MCF 10A (cell line): ENCODE data around the gene MAP4K5. TPM values are rescaled to one million over a fixed set of nuclear protein-coding genes. Genes with fewer than 3 reads are reported as not detected.

Experiments used
- BruUV-seq: library from RNA; stranded (reverse); fragments of 400-500 nt; replicated peaks from 2 replicates; lab custom pipeline; 2021; lab: Mats Ljungman, UMichigan
- CTCF ChIA-PET: fragments of 300-600 bp; sonication (Branson Sonifier 250); formaldehyde crosslinking; extraction: SDS; loops from one replicate; lab custom pipeline; 2021; ENCODE audit warnings: antibody characterized with exemption, inconsistent platforms; lab: Yijun Ruan, JAX
- POLR2A ChIA-PET: fragments of 300-600, 350-650 bp; sonication (Branson Sonifier 250); formaldehyde crosslinking; extraction: SDS; loops from one replicate; lab custom pipeline; 2020; ENCODE audit warnings: antibody characterized with exemption, inconsistent platforms; lab: Yijun Ruan, JAX
- DNase-seq: peaks from one replicate; pipeline ENCODE4 v3.0.0-alpha.2; 2018; ENCODE audit not compliant: unreplicated experiment
- H3K27ac Mint-ChIP-seq: one replicate; pipeline ENCODE4 v1.8.0; 2022; ENCODE audit warnings: mild to moderate bottlenecking, low read depth, mixed read lengths; ENCODE audit not compliant: unreplicated experiment
- H3K27me3 Mint-ChIP-seq: one replicate; pipeline ENCODE4 v1.8.0; 2022; ENCODE audit warnings: mixed read lengths; ENCODE audit not compliant: insufficient read depth, unreplicated experiment
- H3K36me3 Mint-ChIP-seq: one replicate; pipeline ENCODE4 v1.8.0; 2022; ENCODE audit warnings: mild to moderate bottlenecking, moderate library complexity, mixed read lengths; ENCODE audit not compliant: insufficient read depth, unreplicated experiment
- H3K4me1 Mint-ChIP-seq: one replicate; pipeline ENCODE4 v1.8.0; 2022; ENCODE audit warnings: mixed read lengths; ENCODE audit not compliant: insufficient read depth, unreplicated experiment
- H3K4me3 Mint-ChIP-seq: one replicate; pipeline ENCODE4 v1.8.0; 2022; ENCODE audit warnings: mild to moderate bottlenecking, moderate library complexity, mixed read lengths; ENCODE audit not compliant: unreplicated experiment
- H3K9me3 Mint-ChIP-seq: one replicate; pipeline ENCODE4 v1.8.0; 2022; ENCODE audit warnings: mixed read lengths; ENCODE audit not compliant: unreplicated experiment
- intact Hi-C: fragments of 100-400 bp; cut with micrococcal nuclease; formaldehyde crosslinking; loops from 2 replicates; pipeline ENCODE4 v1.14.1; 2022
- total RNA-seq: library from RNA; stranded (reverse); gene quantifications from 2 replicates; pipeline ENCODE4 v1.2.3, GENCODE V29; 2022
- TF ChIP-seq, protein P1 (sequence below): fragments of 200-600 bp; IDR thresholded peaks from one replicate; pipeline ENCODE4 v1.8.0; 2022; ENCODE audit warnings: antibody characterized with exemption, mild to moderate bottlenecking; ENCODE audit not compliant: unreplicated experiment

The MAP4K5 gene
- total RNA-seq, 1 experiment from 2014 or later: 45.7 TPM

DNA sequence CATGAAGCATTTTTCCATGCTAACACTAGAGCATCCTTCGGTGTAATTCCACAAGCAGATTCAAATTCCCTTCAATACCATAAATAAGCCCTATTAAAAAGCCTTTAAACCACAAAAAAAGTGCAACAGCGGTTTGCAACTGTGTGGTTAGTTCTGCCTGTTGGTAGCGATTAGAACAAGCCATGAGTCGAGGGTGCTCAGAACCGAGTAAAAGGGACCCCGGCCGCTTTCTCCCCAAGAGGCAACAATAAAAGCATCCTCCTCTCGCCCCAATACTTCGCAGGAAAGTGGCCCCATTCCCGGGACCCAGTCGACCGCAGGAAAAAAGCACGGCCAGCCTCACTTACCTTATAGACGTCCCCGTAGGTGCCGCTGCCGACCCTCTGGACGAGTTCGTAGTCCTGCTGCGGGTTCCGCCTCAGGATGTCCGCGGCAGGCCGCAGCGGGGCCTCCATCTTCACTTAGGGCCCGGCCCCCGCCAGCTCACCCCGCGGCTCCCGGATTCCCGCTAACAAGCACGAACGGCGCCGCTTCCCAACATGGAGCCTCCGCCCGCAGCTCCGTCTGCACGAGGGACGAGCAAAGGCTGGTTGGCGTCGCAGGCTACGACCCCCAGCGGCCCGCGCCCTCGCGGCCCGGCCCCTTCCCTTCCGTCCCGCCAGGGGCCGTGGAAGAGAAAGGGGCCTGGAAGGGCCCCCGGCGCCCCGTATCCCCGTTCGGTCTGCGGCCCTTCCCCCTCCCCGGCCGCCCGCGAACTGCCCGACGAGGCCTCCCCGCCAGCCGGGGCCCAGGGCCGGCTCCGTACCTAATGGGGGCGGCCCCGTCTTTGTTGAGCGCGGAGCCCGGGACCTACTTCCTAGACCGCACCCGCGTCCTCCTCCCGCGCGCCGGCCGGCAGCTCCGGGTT, 521 bp downstream of the MAP4K5 start:
- DNase-seq: peak; percentile 38
- peak overlapping the region; percentile 80 for H3K4me3 Mint-ChIP-seq
- ChIA-PET CTCF (interaction anchor here (0.6 to 1.5 kb wide), 14 partner anchors 9 to 674 kb away, joined by 3 to 14 read pairs (median 4); no protein-coding TSS in a partner anchor), POLR2A (interaction anchor here (0.6 to 3.0 kb wide), 20 partner anchors 9 to 679 kb away, joined by 3 to 26 read pairs (median 4); partner anchors contain the start of genes ATL1, CDKL1, DMAC2L and L2HGDH)
- BruUV-seq: TSS peak; percentile 45
- H3K9me3 Mint-ChIP-seq: no peaks in the 10 kb centered on the region
- intact Hi-C loops: loop anchor here (1.0 to 10.0 kb wide), 7 partner anchors 79 to 900 kb away; partner anchors contain the start of genes CDKL1 and VCPKMT
- peaks cover 19% of the 10 kb centered on the region for H3K36me3 Mint-ChIP-seq
- no peaks in the 10 kb centered on the region for H3K27me3 Mint-ChIP-seq
- TF ChIP-seq, protein P1, sequence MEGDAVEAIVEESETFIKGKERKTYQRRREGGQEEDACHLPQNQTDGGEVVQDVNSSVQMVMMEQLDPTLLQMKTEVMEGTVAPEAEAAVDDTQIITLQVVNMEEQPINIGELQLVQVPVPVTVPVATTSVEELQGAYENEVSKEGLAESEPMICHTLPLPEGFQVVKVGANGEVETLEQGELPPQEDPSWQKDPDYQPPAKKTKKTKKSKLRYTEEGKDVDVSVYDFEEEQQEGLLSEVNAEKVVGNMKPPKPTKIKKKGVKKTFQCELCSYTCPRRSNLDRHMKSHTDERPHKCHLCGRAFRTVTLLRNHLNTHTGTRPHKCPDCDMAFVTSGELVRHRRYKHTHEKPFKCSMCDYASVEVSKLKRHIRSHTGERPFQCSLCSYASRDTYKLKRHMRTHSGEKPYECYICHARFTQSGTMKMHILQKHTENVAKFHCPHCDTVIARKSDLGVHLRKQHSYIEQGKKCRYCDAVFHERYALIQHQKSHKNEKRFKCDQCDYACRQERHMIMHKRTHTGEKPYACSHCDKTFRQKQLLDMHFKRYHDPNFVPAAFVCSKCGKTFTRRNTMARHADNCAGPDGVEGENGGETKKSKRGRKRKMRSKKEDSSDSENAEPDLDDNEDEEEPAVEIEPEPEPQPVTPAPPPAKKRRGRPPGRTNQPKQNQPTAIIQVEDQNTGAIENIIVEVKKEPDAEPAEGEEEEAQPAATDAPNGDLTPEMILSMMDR: no peak
- peaks cover 34% of the 10 kb centered on the region for H3K4me1 Mint-ChIP-seq
- H3K27ac Mint-ChIP-seq: peak overlapping the region; percentile 46

GRCh38 chr14:50530794-50531365, 1.5 kb downstream of the MAP4K5 start:
- intact Hi-C loops: loop anchor here (5.0 to 10.0 kb wide), 2 partner anchors 666 to 899 kb away; no protein-coding TSS in a partner anchor
- peak overlapping the region; percentile 46 for H3K27ac Mint-ChIP-seq
- no TSS peak for BruUV-seq
- CTCF ChIA-PET: interaction anchor here (1.0 to 1.5 kb wide), 4 partner anchors 11 to 245 kb away, joined by 4 to 14 read pairs (median 6); no protein-coding TSS in a partner anchor
- TF ChIP-seq, protein P1: no peak
- H3K9me3 Mint-ChIP-seq: no peaks in the 10 kb centered on the region
- POLR2A ChIA-PET: interaction anchor here (0.9 to 3.0 kb wide), 11 partner anchors 8 to 219 kb away, joined by 3 to 26 read pairs (median 6); partner anchors contain the start of genes ATL1, CDKL1, DMAC2L and L2HGDH
- peaks cover 34% of the 10 kb centered on the region for H3K4me1 Mint-ChIP-seq
- peaks cover 23% of the 10 kb centered on the region for H3K36me3 Mint-ChIP-seq
- peak overlapping the region; percentile 80 for H3K4me3 Mint-ChIP-seq
- no peaks in the 10 kb centered on the region for H3K27me3 Mint-ChIP-seq
- no peak for DNase-seq

DNA sequence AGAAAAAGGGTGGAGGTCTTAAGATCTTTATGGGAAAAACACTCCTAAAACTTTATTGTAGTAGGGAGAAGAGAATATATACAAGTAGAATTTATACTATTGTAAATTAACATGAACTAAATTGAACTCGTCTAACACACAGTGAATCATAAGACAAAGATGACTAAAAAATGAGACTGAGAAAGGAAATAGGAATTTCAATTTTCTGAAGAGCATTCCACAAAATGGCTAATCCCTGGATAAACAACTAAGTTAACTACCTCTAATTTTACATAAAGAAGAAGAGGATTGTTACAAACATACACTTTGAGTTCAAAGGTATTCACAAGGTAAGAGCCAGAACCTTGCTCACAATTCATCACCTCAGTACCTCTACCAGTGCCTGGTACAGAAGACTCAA, 2.0 kb downstream of the MAP4K5 start:
- Mint-ChIP-seq H3K9me3 (no peaks in the 10 kb centered on the region), H3K36me3 (peaks cover 23% of the 10 kb centered on the region), H3K4me1 (peaks cover 34% of the 10 kb centered on the region), H3K27ac (peak overlapping the region; percentile 46), H3K27me3 (no peaks in the 10 kb centered on the region), H3K4me3 (peak overlapping the region; percentile 80)
- intact Hi-C loops: loop anchor here (5.0 to 10.0 kb wide), 2 partner anchors 666 to 898 kb away; no protein-coding TSS in a partner anchor
- TF ChIP-seq, protein P1: no peak
- ChIA-PET POLR2A (interaction anchor here (0.9 to 2.7 kb wide), 3 partner anchors 209 to 218 kb away, joined by 3 to 11 read pairs (median 4); partner anchors contain the start of genes DMAC2L and L2HGDH), CTCF (interaction anchor here (1.5 to 2.7 kb wide), 2 partner anchors 83 to 209 kb away, joined by 3 to 19 read pairs; no protein-coding TSS in a partner anchor)
- no TSS peak for BruUV-seq
- DNase-seq: no peak
